B cell (primary cell): ENCODE measurements around the gene ARHGEF39.

Experiments
- EZH2 ChIP-seq: IDR thresholded peaks from 2 replicates; pipeline ENCODE4 v1.6.1; 2012; ENCODE audit warnings: borderline replicate concordance, low read depth, mild to moderate bottlenecking, moderate library complexity, low read length; ENCODE audit not compliant: insufficient read depth, poor library complexity, severe bottlenecking
- TF ChIP-seq, protein P1 (sequence below): fragments of 200-600 bp; IDR thresholded peaks from one replicate; pipeline ENCODE4 v1.8.0; 2022; ENCODE audit warnings: antibody characterized with exemption, mild to moderate bottlenecking

DNA sequence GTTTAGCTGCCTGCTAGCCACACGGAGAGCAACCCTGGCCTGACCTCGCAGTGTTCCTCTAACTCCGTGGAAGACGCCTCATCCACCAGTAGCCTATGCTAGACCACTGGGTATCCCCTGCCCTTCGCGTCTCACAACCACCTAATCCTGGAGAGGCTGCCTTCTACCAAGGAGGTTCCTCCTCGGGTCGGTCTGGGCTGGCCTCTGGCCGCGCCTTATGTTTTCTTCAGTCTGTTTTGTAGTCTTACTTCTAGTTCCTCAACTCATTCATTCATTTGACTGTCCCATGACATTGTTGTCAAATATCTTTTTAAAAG, 26.3 kb upstream of the ARHGEF39 start:
- TF ChIP-seq, protein P1, sequence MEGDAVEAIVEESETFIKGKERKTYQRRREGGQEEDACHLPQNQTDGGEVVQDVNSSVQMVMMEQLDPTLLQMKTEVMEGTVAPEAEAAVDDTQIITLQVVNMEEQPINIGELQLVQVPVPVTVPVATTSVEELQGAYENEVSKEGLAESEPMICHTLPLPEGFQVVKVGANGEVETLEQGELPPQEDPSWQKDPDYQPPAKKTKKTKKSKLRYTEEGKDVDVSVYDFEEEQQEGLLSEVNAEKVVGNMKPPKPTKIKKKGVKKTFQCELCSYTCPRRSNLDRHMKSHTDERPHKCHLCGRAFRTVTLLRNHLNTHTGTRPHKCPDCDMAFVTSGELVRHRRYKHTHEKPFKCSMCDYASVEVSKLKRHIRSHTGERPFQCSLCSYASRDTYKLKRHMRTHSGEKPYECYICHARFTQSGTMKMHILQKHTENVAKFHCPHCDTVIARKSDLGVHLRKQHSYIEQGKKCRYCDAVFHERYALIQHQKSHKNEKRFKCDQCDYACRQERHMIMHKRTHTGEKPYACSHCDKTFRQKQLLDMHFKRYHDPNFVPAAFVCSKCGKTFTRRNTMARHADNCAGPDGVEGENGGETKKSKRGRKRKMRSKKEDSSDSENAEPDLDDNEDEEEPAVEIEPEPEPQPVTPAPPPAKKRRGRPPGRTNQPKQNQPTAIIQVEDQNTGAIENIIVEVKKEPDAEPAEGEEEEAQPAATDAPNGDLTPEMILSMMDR: no peak
- no peak for TF ChIP-seq EZH2
